Activated CD8-positive, alpha-beta memory T cell treated with anti-CD3 and anti-CD28 coated beads for 1 hour (primary cell): ENCODE data around the gene UCN.
"Not testable (repeated sequence)": the region's sequence is repeated elsewhere in the genome, so short reads cannot be mapped to it uniquely, and the experiment has no call there.

Experiments
- DNase-seq, 2 donors: peaks; one replicate each; pipeline ENCODE4 v3.0.0-alpha.2; 2020; ENCODE audit warnings: low read depth in 1 of 2; ENCODE audit errors: extremely low read depth in 1 of 2

Gene UCN

DNA sequence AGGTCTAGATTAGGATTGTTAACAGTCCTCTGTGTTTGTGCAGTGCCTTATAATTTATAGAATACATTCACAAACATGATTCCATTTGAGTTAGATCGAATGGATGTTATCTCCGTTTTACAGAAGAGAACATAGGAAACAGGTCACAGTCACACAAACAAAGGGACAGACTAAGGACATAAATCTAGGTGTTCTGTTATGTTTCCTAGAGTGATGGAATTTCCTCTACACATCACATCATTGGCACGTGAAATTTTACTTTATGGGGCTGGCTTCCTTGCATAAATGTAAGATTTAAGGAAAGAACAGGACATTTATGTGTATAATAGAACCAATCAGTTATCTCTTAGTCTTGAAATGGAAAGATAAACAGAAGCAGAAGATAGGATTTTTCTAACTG is 19.6 kb downstream of the UCN start:
- no peak for DNase-seq

DNA sequence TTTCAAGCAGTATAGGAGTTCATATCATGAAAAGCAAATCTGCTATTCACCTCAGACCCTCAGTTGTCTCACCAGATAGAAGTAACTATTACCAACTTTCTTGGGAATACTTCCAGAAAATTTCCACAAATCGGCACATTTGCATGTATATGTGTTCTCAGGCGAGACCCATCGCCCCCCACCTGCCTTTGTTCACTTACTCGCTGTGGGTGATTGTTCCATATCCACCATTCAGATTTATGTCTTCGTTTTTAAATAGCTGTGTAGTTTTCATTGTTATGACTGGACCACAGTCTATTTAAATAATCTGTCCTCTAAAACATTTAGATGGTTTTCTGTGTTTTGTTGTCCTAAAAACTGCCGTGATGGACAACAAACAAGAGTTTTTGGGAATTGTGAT is 22.8 kb downstream of the UCN start:
- DNase-seq = no peak

DNA sequence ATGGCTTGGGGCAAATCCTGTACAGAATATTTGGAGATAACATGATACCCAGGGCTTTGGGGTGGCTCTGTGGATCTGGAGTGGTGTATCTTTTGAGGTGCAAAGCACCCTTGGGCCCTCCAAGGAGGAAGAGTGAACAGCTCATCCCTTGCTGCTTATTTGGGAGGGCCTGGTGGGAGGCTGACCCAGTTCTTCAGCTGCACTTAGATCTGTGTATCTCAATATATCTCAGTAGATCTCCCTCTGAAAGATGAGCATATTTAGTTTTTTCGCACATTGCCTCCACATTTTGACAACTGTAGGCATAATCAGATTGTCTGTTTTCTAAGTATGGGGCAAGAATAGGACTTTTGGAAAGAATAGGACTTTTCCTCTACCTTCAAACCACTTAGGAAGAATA is 23.2 kb downstream of the UCN start:
- no peak for DNase-seq

DNA sequence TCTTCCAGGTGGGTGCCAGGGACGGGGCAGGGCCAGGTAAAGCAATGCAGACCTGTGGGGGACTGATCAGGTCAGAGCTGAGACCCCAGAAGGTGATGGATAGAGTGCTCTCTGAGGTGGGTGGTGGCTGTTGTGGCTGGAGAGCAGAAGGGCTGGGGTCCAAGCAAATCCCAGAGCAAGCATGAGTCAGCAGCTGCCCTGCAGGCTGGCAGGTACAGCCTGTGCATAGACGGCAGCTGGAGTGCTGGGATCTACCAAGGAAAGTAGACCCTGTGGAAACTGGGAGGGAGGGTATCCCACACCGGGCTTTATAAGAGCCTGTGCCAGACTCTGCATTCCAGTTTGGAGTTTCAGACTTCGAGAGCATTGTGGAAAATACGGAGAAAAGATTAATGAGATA is 25.4 kb downstream of the UCN start:
- no peak for DNase-seq

GRCh38 chr2:27281855-27282559 is 26.2 kb downstream of the UCN start, which contains the start of gene TRIM54:
TRIM54 (plus strand) TSS chr2:27282429; CDS start chr2:27282732, 303 bp downstream.
- no peak for DNase-seq

GRCh38 chr2:27281442-27281841 is 26.8 kb downstream of the UCN start:
- no peak for DNase-seq

GRCh38 chr2:27280826-27281225 is 27.4 kb downstream of the UCN start:
- no peak for DNase-seq

- DNase-seq = no peak
These were observed 30.2 kb downstream of the UCN start for GRCh38 chr2:27278010-27278409.

DNA sequence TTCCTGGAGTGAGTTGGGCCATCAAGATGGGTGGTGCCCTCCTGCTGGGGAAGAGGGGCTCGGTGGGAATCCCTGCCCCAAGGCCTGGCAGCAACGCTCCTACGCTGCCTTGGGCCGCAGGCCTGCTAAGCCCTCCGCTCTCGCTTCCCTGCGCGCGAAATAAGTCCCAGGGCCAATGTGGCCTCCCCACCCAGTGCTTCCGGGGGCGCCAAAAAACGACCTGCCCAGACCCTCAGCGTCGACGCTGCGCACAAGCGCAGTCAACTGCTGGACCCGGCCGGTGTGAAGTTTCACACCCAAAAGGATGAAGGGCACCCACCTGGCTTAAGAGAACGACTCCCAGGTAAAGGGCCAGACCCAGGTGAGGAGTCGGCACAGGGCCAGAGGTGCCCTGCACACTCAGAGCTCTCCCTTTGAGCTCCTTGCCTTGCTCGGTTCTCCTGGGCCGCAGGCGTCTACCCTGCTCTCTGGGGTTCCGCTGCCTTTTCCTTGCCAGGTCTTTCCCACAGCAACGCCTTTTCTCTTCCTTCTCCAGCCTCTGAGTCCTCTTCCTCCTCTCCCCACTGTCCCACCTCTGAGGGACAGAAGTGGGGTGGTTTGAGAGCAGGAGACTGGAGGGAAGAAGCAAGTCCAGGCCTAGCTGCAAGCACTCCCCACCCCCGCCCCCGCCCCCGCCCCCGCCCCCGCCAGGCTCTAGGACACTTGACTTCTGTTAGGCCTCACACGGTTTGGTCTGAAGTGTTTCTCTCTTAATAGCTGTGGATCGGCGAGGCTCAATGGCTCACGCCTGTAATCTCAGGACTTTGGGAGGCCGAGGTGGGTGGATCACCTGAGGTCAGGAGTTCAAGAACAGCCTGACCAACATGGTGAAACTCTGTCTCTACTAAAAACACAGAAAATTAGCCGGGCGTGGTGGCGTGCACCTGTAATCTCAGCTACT is 32.8 kb downstream of the UCN start, which contains the start of gene DNAJC5G:
TSS of gene DNAJC5G (plus strand) at position 223 of the 940 bp plus-strand sequence. CDS start 1,296 bp downstream, outside the sequence.
- no peak for DNase-seq

- not testable (repeated sequence) for DNase-seq
These were observed 35.4 kb downstream of the UCN start for GRCh38 chr2:27272537-27273522.

DNA sequence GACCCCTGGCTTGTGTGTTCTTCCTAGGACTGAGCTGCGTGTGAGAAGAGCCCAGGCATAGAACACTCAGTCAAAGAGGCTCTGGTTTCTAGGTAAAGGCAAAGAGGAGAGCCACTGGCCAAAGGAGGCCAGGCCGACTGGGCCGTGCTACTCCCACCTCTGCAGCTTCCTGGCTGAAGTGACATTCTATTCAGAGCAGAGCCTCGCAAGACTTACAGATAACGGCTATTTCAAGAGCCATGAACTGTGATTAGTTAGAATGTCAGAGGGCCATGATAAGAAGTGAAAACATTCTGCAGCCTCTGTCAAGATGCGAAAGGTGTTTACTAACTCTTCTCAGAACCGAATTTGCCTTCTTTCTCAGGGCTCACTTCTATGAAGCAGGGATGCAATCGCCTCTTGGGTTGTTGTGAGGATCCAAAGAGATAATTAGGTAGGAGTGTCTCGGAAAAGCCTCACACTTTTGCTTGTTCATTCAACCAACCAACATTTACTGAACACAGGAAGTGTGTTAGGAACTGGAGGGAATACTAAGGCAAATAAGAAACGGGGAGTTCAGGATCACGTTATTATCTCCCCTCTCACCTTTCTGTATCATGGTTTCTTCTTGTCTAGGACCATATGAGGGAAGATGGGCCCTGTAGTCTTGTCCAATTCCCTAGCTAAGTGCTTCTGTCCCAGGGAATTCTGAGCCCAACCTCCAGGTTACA is 36.5 kb downstream of the UCN start:
- no peak for DNase-seq

DNA sequence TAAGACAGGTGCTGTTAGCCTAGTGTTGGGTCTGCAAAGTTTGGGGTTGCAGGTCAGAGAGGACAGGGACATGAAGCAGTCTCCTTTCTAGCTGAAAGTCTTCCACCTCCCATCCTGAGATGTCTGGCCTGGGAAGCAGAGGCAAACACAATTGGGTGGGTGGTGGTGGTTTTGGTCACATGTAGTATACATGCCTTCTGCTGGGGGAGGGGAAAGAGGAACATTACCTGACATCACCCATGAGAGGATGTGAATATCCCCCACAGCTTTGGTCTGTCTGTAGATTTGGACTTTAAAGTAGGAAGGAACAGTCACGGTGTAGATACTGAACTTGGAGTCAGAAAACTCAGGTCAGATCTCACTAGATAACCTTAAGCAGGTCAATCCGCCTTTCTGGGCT is 37.6 kb downstream of the UCN start:
- no peak for DNase-seq

GRCh38 chr2:27270131-27270530 is 38.1 kb downstream of the UCN start:
- DNase-seq = no peak

GRCh38 chr2:27268296-27268695 is 39.9 kb downstream of the UCN start:
- not testable (repeated sequence) for DNase-seq

- DNase-seq = no peak
These were observed 42.7 kb downstream of the UCN start for GRCh38 chr2:27265536-27265870.

- peak; percentile 34 to 55 for DNase-seq
These were observed 43.3 kb downstream of the UCN start for GRCh38 chr2:27264753-27265535.

DNA sequence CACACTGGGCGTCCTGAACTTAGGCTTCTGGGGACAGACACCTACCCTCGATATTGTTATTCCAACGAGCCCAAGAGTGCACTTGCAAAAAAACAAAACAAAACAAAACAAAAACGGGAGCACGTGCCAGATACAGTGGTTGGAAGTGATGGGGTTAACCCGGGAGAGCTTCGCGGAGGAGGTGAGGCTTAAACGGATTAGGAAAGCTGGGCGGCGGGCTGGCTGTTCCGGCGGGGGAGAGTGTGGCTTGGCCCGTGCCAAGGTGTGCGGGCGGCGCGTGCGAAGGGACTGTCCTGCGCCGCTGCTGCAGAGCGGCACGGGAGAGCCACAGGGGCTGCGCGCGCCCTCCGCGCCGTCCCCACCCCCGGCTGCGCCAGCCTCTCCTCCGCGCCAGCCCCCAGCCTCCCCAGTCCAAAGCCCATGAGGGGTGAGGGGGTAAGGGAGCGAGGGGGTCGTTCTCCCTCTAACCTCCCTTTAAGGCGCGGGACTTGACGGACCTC is 43.9 kb downstream of the UCN start:
- no peak for DNase-seq

DNA sequence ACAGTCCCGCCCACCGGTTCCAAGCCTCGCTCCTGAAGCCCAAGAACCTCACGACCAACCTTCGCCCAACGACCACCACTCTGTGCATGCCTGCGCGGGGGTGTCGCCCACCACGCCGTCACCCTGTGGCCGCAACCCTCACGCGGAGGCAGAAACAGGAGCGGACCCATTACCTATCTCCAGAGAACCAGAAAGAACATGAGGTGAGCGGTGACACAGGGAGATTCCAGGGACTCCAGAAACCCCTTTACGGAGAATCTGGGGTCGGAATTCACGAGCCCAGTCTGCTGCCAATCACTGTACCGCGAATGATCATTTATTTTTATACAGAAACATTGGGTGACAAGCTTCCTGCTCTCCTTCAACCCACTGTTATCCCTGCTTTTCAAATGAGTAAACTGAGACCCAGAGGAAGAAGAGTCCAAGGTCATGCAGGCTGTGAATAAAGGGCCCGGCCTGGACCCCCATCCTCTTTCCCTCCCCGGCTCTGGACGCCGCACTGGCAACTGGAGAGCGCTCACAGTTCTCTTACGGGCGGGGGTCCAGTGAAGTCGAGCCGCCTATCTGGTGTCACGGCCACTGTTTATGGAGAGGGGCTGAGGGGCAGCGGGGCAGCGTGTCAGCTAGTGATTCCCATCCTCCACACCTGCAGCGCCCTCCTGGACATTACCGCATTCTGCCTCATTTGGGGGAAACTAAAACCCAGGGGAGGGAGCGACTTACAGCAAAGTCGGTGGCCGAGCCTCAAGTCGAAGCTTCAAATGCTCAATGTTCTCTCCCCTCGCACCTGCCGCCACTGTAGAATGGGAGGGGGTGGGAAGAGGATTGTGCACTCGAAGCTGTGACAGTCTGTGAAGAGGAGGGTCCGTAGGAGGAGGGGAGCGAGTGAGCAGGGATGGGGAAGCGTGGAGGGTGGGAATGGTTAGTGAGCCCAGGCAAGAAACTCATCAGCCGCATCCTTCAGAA is 44.7 kb downstream of the UCN start:
- DNase-seq = no peak
